Activated naive CD4-positive, alpha-beta T cell treated with Interleukin-2 at 50 U/mL for 16 hours (primary cell): ENCODE measurements around the gene NEK6.

Experiments used
- DNase-seq: peaks from one replicate; pipeline ENCODE4 v3.0.0-alpha.2; 2020

Gene NEK6

DNA sequence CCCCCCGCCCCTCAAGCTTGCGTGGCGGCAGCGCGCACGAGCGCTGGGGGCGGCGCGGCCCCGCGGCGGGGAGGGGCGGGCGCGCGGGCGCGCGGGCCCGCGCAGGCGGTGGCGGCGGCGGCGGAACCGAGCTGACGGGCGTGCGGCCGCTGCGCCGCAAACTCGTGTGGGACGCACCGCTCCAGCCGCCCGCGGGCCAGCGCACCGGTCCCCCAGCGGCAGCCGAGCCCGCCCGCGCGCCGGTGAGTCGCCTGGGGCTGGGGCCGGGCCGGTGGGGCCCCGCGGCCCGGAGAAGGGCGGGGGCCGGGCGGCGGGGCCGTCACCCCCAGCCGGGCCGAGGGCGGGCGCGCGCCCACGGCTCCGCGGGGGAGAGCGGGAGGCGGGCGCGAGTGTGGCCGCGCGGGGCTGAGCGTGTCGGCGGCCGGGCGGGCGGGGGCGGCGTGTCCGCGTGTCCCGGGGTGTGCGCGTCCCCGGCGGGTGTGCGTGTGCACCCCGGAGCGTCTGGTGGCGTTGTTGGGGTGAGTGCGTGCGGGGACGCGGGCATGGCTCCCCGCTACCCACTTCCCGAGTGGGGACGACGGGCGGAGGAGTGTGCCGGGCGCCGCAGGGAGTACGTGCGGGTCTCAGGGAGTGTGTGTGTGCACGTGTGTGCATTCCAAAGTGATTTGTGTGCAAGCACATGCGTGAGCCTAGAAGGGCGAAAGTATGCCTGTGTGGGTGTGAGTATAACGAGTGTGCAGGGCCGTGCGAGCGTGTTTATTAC lies at the start of gene NEK6:
Gene NEK6 (plus strand): TSS at position 106 of the 763 bp plus-strand sequence. CDS start 44,016 bp downstream, outside the sequence.
- peak; percentile 46 for DNase-seq

DNA sequence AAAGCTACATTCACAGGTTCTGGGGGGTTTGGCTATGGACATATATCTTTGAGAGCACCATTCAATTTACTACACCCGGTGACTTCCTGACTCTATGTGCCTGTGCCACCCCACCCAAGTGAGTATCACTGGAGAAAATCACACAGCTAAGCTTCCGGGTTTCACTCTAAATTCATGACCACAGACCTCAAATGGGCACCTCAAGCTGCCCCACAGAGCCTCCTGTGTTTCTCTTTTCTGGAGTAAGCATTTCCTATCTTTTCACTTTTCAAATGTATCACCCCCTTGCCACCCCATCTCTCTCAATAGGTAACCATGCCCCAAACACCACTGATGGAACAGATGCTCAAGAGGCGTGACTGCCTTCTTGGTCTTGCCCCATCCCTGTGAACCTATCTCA lies 49.2 kb upstream of the NEK6 start:
- DNase-seq = no peak

DNA sequence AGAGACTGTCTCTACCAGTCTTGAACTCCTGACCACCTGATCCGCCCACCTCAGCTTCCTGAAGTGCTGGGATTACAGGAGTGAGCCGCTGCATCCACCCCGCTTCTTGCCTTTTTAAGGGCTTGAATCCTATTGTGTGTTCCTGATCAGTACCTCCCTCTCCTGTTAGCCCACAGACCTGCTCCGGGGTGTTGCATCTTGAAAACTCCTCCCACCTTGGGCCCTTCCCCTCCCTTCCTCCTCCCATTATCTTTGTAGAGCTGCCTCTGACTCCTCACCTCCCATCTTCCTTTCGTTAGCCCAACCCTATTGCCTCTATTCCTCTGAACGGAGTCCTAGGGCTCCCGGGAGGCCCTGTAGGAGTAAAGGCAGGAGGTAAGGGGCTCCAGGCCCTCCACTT lies 48.5 kb upstream of the NEK6 start:
- no peak for DNase-seq

DNA sequence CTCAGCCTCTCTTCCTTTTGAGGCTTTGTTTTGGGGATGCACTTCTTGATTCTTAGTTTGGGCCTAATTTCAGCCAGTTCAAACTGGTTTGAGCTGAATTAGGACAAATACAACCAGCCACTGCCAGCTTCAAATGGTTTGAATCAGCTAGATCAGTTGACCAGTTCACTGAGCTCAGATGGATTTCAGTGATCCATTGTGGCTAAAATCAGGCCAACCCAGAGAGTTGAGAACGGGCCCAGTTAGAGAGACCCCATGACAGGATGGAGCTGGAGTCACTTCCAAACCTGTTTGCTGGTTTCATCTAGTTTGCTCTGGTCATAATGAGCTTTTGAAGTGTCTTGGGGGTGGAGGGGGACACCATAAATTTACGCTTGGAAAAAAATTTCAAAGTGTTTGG lies 48.0 kb upstream of the NEK6 start:
- no peak for DNase-seq

DNA sequence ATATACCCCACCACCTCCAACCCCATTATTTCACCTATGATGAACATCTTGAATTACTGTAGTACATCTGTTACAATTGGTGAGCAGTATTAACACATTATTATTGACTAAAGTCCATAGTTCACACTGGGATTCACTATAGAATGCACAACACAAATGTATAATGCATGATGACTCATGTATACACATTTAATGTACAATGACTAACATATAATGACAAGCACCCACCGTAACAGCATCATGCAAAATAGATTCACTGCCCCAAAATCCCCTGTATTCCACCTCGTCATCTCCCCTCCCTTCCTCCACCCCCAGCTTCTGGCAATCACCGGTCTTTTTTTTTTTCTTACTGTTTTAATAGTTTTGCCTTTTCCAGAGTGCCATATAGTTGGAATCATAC lies 47.1 kb upstream of the NEK6 start:
- DNase-seq = peak; percentile 65

DNA sequence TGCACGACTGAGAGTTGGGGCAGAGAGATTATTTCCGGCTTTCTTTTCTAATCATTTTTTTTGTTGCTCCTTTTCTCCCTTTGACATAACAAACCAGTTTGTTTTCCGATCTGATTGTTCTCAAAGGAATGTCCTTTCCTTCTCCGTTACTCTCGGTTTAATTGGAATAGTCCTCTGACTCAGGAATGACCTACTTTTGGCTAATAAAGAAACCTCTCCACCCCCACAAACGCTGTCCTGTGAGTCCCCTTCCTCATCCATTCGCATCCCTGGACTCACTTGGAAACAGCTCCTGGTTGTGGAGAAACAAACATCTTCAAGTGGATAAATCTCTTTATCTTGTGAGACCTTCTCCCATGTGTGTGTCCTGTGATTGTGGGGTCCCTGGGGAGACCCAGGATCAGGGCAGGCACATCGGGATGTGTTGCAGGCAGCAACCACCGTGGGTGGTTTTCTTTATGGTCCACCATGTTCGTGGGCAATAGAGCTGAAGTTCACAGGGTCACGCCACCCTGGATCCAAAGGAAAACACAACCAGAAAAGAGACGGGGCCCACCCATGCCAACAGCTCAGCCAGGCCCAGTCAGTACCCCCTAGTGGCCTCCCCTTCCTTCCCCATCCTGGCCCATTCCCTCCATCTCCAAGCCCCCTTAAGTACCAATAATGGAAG lies 45.2 kb upstream of the NEK6 start:
- no peak for DNase-seq

DNA sequence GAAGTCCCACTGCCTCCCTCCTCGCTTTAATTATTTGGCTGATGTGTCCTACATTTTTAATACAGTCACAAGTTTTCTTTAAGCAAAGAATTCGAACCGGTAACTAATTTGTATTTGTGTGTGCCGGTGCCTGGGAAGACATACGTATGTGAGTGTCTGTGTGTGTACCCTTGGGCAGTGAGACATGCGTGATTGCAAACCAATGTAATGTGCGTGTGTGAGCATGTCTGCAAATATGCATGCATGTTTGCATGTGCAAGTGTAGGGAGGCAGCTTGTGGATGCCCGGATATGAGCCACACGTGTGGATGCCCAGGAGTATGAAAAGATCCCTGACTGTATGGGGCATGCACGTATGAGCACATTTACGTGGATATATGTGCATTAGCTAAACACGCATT lies 44.4 kb upstream of the NEK6 start:
- no peak for DNase-seq

DNA sequence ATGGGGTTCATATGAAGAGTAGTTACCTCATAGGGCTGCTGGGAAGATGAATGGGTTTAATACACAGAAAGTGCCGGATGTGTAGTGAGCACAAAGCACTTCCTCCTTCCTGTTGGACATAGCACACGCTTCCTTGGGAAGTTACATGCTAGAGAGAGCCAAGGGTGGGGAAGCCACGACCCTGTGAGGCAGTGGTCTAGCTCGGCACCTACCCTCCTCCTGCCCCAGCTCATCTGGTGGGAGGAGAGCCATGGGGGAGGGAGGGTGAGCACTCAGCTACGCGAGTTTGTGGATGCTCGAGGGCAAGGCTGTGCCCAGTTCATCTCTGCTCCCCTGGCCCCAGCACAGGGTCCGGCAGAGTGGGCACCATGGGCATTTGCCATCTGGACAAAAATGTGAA lies 43.6 kb upstream of the NEK6 start:
- no peak for DNase-seq

DNA sequence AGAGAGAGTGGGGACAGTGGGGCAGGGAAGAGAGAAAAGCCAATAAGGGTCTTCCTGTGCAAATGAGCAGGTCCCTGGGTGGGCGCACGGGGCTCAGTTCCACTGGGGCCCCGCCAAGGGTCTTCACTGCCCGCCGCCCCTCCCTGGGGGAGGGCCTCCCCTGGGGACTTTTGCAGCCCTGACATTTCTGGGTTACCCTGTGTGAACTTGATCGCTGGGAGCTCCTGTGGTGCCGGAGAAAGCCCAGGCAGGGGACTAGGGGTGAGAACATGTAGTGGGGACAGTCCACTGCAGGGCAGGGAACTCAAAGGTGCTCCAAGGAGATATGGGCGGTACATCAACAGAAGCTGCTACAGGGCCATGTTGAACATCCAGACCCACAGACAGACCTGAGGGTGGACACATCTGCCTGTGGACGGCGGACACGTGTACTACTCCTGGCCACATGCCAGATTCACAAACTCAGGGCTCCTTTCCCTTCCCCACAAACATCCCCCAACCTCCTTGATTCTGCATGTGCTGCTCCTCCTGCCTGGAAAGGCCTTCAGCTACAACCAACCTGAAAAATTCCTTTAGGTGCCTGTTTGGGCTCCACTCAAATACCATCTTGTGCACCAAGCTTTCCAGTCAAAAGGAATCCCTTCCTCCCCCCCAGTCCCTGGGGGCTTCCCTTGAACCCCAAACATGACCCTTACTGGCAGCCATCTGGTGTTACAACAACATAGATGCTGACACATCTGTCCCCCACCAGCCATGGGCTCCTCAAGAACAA lies 43.0 kb upstream of the NEK6 start:
- DNase-seq = no peak

DNA sequence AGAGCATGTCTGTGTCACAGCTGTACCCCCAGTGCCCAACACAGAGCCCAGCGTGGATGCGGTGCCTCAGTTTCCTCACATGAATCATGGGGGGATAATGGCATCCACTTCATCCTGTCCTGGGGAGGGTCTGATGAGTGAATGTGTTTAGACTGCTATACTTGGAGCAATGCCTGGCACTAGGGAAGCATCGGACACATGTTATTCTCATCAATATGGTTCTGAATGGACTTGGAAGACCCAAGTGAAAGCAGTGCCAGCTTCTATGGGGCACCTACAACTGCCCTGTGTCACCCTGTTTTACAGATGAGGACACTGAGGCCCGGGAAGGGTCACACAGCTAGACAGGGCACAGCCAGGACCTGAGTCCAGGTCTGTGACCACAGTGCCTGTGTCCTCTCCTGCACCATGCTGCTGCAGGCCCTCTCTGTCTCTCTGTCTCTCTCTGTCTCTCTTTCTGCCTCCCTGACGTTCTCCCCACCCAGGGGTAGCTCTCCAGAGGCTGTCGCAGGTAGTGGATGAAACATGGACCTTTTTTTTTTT lies 42.3 kb upstream of the NEK6 start:
- no peak for DNase-seq

DNA sequence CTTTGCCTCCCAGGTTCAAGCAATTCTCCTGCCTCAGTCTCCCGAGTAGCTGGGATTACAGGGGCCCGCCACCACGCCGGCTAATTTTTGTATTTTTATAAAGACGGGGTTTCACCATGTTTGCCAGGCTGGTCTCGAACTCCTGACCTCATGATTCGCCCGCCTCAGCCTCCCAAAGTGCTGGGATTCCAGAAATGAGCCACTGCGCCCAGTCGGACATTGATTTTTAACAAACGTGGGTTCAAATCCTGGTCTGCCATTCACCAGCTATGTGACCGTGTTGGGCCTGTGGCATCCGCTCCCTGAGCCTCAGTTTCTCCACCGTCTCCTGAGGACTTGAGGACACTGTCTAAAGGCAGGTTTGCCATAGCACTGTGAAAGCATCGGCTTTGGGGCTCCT lies 41.8 kb upstream of the NEK6 start:
- DNase-seq = no peak

DNA sequence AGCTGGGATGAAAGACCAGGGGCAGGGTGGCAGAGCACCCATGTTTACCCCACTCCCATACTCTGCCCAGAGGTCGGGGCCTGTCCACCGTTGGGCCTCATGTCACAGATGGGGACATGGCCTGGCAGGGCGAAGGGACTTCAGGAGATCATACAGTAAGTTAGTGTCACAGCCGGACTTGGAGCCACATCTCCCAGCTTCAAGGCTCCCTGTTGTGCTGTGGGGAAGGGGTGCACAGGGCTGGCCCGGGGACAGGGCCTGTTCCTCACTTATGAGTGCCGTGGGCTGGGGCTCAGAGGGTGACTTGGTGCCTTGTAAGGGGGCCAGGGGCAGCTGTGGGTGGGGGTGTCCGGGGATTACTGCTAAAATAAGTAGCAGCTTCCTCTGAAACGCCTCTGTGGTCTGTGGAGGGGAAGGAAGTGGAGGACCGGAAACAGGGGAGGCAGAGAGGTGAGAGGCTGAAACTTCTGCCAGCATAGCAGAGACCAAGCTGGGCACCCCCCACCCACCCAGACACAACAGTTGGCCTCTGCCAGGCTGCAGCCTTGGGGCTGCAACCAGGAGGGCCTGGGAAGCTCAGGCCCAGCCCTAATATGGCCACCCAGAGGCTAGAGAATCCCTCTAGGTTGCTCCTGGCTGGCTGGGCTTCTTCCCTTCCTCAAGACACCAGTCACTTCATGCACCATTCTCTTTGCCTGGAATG lies 41.1 kb upstream of the NEK6 start:
- DNase-seq = peak; percentile 68

DNA sequence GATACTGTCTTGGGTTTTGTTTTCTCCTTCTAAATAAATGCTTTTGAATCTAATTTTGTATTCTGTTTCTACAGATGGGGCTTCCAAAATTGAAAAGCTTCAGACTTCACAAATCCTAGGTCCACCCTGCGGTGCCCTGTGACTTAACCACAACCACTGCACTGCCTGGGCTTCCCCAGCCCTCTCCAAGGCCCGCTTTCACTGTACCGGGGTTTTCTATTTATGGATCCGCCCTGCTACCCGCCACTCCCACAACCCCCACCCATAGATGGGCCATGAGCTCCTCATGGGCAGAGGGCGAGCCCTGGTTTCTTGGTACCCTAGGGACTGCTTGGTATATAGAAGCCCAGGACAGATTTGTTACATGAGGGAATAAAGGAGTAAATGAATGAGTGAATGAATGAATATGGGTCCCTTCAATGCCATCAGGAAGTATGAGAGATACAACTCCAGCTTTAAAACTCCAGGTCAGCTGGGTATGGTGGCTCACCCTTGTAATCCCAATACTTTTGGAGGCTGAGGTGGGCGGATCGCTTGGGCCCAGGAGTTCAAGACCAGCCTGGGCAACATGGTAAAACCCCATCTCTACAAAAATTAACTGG lies 39.8 kb upstream of the NEK6 start:
- DNase-seq = no peak

DNA sequence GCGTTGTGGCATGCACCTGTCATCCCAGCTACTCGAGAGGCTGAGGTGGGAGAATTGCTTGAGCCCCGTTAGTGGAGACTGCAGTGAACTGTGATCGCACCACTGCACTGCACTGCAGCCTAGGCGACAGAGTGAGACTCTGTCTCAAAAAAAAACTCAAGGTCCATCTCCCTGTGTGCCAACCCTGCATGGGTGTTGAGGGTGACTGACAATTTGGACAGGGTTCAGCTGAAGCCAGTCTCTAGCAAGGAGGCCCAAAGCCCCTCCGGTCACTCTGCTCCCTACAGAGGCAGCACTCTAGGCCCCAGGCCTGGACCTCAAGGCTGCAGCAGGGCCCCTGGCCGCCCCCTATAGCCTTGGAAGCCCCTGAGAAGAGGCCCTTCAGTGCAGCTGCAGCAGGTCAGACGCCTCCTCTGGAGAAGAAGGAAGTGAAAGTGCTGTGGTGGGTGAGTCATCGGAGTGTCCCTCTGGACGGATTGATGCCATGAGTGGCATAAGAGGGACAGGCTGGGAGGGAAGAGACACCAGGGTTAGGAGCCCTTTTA lies 39.2 kb upstream of the NEK6 start:
- peak; percentile 38 for DNase-seq

DNA sequence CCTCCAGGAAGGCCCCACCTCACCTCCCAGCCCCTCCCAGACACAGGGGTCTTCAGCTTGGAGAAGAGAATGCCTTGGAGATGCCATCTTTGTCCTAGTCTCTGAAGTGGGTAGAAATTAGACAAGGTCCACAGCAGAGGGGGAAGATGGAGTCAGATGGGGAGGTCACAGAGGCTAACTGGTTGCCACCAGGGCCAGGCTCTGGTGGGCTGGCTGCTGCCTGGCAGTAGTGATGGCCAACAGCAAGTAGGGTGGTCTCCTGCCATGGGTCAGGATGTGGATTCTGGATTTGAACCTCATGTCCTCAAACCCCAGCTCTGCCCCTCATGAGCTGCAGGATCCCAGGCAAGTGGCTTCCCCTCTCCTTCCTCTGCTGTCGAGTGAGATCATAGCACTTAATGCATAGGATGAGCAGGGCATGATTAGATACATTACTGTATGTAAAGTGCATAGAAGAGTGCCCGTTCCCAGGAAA lies 38.7 kb upstream of the NEK6 start:
- no peak for DNase-seq

DNA sequence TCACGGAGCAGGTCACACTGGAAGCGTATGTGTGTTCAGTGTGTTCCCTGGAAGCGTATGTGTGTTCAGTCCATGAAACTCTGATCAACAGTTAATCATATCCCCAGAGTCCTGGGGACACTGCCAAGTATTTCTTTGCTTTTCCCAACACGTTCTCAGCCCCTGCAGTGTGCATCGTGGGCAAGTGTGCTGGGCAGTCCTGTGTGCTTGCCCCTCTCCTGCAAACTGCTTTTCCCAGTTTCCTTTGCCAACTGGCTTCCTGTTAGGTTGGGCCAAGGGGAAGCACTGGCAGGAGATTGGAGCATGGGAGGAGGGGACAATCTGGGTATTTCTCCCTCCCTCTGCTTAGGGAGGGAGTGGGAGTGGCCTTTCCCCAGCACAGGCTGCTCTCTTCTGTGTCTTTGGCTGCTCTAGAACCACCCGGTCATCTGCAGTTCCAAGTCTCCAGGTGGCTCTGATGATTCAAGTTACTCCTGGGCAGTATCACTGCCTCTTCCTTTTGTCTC lies 36.8 kb upstream of the NEK6 start:
- no peak for DNase-seq

DNA sequence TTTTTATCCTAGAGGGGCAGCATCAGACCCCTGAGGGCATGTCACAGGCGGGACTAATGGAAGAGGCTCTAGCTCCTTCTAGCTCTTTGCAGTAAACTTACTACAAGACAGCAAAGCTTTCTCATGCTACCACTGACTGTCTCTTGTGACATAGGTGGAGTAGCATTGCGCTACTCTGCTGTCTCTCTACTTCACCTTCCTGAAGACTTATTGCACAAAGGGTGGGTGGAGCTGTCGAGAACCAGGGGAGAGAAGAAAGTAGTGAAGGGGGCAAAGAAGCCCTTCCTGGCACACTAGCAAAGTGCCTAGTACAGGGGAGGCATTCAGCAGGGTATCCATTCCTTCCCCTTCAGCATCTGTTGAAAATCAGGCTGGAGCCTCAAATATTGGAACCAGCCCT lies 36.1 kb upstream of the NEK6 start:
- no peak for DNase-seq

DNA sequence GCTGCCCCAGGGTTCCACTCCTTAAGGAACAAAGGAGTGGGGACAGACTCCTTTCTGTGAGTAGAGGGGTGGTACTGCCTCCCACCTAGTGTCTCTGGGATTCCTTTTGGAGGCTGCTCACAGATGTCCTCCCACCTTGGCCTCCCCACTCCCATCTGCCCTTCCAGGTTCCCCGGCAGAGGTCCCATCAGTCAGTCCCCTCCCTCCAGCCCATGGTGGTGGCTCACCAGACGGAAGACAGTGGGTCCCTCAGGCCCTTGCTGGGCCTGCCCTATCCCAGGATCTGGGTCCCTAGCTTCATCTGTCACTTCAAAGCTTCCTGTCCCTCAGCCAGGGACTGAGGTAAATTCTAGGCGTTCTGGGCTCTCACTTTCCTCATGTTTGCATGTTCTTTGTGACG lies 35.6 kb upstream of the NEK6 start:
- no peak for DNase-seq

DNA sequence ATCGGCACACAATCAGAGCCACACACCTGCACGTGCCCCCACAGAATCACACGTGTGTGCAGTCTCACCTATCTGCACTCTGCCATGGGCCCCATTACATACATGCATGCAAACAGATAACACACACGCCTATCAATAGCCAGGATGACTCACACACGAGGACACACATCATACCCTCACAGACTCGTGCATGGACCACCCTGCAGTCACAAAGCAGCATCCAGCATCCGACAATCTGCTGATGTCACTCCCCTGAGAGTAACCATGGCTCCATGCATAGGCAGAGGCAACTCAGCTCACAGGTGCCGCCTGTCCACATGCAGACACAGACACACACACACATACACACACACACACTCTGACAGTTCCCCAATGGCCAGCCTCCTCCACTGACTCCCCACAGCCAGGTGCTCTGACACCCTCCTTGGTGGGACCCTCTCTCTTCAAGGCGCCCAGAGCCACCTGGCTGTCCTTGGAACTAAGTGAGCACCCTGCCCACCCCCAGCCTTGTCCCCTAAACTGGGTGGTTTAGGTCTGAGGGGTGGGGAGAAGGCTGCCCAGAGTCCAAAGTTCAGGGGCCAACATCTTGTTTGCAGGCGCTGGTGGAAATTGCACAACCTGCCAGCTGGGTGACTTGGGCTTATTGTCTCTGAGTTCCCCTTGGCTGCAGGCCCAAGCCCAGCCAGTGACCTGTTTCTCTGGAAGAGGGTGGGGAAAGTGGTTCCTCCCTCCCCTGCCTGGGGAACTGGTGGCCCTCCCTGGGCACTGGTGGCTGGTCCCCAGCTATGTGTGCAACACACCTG lies 34.6 kb upstream of the NEK6 start:
- no peak for DNase-seq

DNA sequence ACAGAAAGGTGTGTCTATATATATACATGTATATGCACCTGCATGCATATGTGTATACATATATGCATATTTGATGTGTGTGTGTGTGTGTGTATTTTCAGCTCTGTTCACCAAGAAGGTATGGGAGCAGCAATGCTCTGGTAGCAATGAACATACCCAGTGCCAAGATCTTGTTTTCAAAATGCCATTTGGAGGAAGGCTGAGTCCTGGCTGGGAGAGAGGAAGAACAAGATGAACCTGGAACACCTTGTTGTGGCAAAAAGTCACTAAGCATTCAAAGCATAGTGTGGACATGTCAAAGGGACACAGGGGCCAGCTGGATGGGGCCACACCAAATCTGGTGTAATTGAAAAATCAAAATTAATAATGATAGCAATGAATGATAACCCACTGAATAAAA lies 31.8 kb upstream of the NEK6 start:
- DNase-seq = no peak

DNA sequence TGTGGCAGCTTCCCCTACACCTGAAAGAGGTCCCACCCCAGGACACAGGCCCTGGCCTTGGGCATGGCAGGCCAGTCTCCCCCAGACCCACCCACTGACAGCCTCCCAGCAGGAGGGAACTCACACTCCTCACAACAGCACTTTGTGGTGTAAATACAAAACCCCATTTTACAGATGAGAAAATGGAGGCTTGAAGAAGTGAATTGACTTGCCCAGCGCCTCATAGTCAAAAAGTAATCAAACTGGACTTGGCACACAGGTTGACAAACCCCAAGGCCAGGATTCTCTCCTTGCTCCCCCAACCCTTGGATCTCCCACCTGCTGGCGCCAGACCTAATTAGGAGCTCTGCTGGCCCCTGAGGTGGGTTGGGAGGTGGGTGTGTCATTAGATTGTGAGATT lies 29.2 kb upstream of the NEK6 start:
- no peak for DNase-seq
